NT2/D1 (cell line): ENCODE measurements around the gene ZEB1.
"Not testable (repeated sequence)": the region's sequence is repeated elsewhere in the genome, so short reads cannot be mapped to it uniquely, and the experiment has no call there.

Experiments
- DNase-seq: peaks from one replicate; pipeline ENCODE4 v3.0.0-alpha.2; 2011; ENCODE audit warnings: low read depth, low spot score
- H3K27me3 ChIP-seq: 2 replicates; pipeline ENCODE4 v1.6.0; 2011; ENCODE audit warnings: mild to moderate bottlenecking; ENCODE audit not compliant: insufficient read length, insufficient read depth
- H3K36me3 ChIP-seq: 2 replicates; pipeline ENCODE4 v1.6.1; 2011; ENCODE audit warnings: mild to moderate bottlenecking, low read length, mixed read lengths; ENCODE audit not compliant: insufficient read depth, insufficient read length
- H3K4me1 ChIP-seq: 2 replicates; pipeline ENCODE4 v1.5.1; 2011; ENCODE audit not compliant: insufficient read depth, insufficient read length
- H3K4me3 ChIP-seq: 2 replicates; pipeline ENCODE4 v1.5.1; 2011; ENCODE audit warnings: low read depth; ENCODE audit not compliant: insufficient read length
- H3K9ac ChIP-seq: 2 replicates; pipeline ENCODE4 v1.6.0; 2011; ENCODE audit warnings: low read depth; ENCODE audit not compliant: insufficient read length
- H3K9me3 ChIP-seq: 2 replicates; pipeline ENCODE4 v1.5.1; 2011; ENCODE audit warnings: mild to moderate bottlenecking, low read length; ENCODE audit not compliant: insufficient read depth
- SUZ12 ChIP-seq: IDR thresholded peaks from 2 replicates; pipeline ENCODE4 v1.6.1; 2011; ENCODE audit not compliant: insufficient read length, insufficient read depth; ENCODE audit errors: extremely low read depth
- YY1 ChIP-seq: IDR thresholded peaks from 2 replicates; pipeline ENCODE4 v1.6.1; 2011; ENCODE audit not compliant: insufficient read length, insufficient read depth
- ZNF274 ChIP-seq: IDR thresholded peaks from 2 replicates; pipeline ENCODE4 v1.6.1; 2011; ENCODE audit warnings: mild to moderate bottlenecking, low read depth, low read length

The ZEB1 gene

DNA sequence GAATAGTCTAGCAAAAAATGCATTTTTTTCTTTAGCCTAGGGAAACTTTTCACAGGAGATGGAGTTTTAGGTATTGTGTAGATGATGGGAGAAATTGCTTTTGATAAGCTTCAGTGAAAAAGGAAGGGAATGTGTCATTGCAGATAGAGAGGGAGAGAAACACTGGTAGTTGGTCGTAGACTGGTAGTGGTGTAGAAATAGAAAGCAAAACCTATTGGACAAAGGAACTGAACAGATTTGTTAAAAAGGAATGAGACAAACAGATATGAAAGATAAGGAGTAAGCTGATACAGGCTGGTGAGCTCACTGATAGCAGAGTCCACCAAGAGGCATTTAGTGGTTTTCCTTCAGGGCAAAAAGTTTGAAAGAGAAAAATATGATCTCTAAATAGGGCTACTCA is 94.3 kb downstream of the ZEB1 start:
- H3K9ac ChIP-seq: no peak overlapping the region
- H3K9me3 ChIP-seq: no peaks in the 10 kb centered on the region
- H3K27me3 ChIP-seq: no peaks in the 10 kb centered on the region
- no peak for TF ChIP-seq ZNF274
- no peak for TF ChIP-seq YY1
- no peak for TF ChIP-seq SUZ12
- H3K4me1 ChIP-seq: no peaks in the 10 kb centered on the region
- H3K4me3 ChIP-seq: no peak overlapping the region
- no peaks in the 10 kb centered on the region for H3K36me3 ChIP-seq
- no peak for DNase-seq

DNA sequence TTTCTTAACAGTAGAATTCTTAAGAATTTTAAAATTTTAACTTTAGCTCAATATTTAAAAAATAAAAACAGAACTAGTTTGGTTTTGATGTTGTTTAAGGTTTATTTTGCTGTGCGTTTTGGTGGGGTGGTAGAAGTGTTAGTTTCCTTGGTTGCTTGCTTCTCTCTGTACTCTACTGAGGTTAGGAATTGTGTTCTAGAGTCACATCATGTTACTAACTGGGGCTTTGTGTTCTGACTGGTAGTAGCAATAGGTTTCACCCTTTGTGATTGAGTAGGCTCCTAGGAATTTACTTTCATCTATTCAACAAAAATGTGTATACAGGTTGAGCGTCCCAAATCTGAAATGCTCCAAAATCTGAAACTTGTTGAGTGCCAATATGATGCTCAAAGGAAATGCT is 99.5 kb downstream of the ZEB1 start:
- no peaks in the 10 kb centered on the region for H3K36me3 ChIP-seq
- no peak for DNase-seq
- TF ChIP-seq ZNF274: no peak
- no peak for TF ChIP-seq SUZ12
- TF ChIP-seq YY1: no peak
- H3K4me3 ChIP-seq: no peak overlapping the region
- H3K9me3 ChIP-seq: no peaks in the 10 kb centered on the region
- H3K9ac ChIP-seq: no peak overlapping the region
- no peaks in the 10 kb centered on the region for H3K27me3 ChIP-seq
- H3K4me1 ChIP-seq: no peaks in the 10 kb centered on the region

- Histone ChIP-seq H3K27me3 (no peaks in the 10 kb centered on the region), H3K4me3 (no peak overlapping the region), H3K36me3 (no peaks in the 10 kb centered on the region), H3K9ac (no peak overlapping the region), H3K4me1 (no peaks in the 10 kb centered on the region), H3K9me3 (no peaks in the 10 kb centered on the region)
- no peak for TF ChIP-seq ZNF274
- TF ChIP-seq SUZ12: no peak
- no peak for TF ChIP-seq YY1
- no peak for DNase-seq
These were observed 100.5 kb downstream of the ZEB1 start for GRCh38 chr10:31419394-31420063.

DNA sequence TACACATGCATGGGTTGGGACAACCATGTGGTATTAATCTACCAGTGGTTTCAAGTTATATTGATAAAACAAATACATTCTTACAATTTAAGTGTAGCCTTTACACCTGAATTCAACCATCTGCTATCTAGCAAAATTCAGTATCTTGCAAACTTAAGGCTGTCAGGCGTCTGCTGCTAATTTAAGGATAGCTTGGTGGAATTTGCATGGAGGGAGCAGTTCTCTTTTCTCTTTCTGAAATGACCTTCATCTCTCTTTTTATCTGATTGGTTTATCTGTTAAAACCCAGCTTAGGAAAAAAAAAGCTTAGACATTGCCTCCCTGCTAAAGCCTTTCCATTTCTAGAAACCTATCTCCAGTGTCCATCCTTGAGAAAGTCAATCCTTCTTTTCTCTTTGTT is 102.3 kb downstream of the ZEB1 start:
- no peak overlapping the region for H3K4me3 ChIP-seq
- H3K27me3 ChIP-seq: no peaks in the 10 kb centered on the region
- H3K9ac ChIP-seq: no peak overlapping the region
- no peak for DNase-seq
- no peaks in the 10 kb centered on the region for H3K4me1 ChIP-seq
- no peaks in the 10 kb centered on the region for H3K36me3 ChIP-seq
- H3K9me3 ChIP-seq: no peaks in the 10 kb centered on the region
- TF ChIP-seq YY1 (no peak), ZNF274 (no peak), SUZ12 (no peak)

DNA sequence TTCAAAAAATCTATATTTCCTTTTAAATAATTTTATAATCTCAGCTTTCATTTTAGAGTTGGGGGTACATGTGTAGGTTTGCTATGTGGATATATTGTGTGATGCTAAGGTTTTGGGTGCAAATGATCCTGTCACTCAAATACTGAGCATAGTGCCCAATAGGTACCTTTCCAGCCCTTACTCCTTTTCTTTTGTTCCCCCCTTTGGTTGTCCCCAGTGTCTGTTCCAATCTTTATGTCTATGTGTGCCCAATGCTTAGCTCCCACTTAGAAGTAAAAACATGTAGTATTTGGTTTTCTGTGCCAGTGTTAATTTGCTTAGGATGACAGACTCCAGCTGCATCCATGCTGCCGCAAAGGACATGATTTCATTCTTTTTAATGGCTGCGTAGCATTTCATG is 103.6 kb downstream of the ZEB1 start:
- Histone ChIP-seq H3K9me3 (no peaks in the 10 kb centered on the region), H3K27me3 (no peaks in the 10 kb centered on the region), H3K36me3 (no peaks in the 10 kb centered on the region), H3K4me1 (no peaks in the 10 kb centered on the region), H3K9ac (no peak overlapping the region), H3K4me3 (no peak overlapping the region)
- TF ChIP-seq YY1: no peak
- no peak for TF ChIP-seq ZNF274
- no peak for TF ChIP-seq SUZ12
- no peak for DNase-seq

DNA sequence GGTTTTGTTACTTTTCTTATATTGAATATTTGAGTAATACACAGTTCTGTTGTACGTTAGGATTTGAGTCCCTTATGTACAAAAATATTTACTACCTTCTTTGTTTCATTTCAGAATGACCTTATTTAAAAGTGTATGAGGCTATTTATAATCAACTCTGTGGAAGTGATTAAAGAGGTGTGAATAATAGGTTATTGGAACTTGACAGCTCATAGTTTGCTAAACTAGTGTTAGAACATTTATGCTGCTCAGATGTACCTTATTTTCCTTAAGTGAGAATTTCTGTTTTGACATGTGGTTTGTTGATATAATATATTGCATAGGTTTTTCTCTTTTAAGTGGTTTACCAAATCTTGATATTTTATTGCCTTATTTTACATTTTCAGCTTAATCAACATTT is 105.5 kb downstream of the ZEB1 start:
- Histone ChIP-seq H3K4me3 (no peak overlapping the region), H3K9ac (no peak overlapping the region), H3K4me1 (no peaks in the 10 kb centered on the region), H3K9me3 (no peaks in the 10 kb centered on the region), H3K27me3 (no peaks in the 10 kb centered on the region), H3K36me3 (no peaks in the 10 kb centered on the region)
- TF ChIP-seq ZNF274 (no peak), SUZ12 (no peak), YY1 (no peak)
- no peak for DNase-seq

DNA sequence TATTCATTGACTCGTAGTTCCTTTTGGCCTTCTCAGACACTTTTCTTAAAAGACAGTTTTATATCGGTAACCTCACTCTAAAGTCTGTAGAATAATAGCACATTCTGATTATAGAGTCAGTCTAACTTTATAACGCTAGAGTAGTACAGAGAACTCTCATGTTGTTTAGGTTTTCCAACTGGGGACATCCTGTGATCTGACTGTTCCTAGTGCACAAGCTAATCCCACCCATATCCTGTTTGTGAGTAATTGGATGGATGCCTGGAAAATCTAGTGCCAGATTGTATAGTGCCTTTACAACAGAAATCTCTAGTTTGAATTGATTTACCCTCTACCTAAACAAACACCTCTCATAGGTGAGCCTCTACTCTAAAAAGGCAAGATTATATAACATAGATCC is 107.4 kb downstream of the ZEB1 start:
- H3K27me3 ChIP-seq: no peaks in the 10 kb centered on the region
- H3K4me1 ChIP-seq: no peaks in the 10 kb centered on the region
- no peak for DNase-seq
- H3K9me3 ChIP-seq: no peaks in the 10 kb centered on the region
- TF ChIP-seq YY1 (no peak), ZNF274 (no peak), SUZ12 (no peak)
- H3K4me3 ChIP-seq: no peak overlapping the region
- no peak overlapping the region for H3K9ac ChIP-seq
- H3K36me3 ChIP-seq: no peaks in the 10 kb centered on the region

DNA sequence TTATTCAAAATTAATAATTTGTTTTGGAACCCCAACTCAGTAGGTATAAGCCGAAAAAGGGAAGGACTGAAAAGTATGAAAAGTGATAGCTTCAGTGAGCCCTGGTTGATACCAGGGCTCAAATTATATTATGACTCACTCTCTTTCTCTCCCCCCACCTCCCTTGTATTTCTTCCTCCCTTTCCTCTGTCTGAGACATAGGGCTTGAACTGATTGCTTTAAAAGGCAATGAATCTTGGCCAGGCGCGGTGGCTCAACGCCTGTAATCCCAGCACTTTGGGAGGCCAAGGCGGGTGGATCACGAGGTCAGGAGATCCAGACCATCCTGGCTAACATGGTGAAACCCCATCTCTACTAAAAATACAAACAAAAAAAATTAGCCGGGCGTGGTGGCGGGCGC is 108.3 kb downstream of the ZEB1 start:
- not testable (repeated sequence) for H3K27me3 ChIP-seq, H3K4me3 ChIP-seq, DNase-seq, H3K36me3 ChIP-seq, H3K4me1 ChIP-seq, H3K9ac ChIP-seq, H3K9me3 ChIP-seq

DNA sequence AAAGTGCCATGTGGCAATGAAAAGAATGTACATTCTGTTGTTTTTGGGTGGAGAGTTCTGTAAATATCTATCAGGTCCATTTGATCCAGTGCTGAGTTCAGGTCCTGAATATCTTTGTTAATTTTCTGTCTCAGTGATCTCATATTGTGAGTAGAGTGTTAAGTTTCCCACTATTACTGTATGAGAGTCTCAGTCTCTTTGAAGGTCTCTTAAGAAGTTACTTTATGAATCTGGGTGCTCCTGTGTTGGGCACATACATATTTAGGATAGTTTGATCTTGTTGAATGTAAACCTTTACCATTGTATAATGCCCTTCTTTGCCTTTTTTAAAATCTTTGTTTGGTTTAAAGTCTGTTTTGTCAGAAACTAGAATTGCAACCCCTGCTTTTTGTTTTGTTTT is 109.5 kb downstream of the ZEB1 start:
- not testable (repeated sequence) for H3K27me3 ChIP-seq, DNase-seq, H3K36me3 ChIP-seq, H3K9ac ChIP-seq, H3K4me3 ChIP-seq, H3K9me3 ChIP-seq, H3K4me1 ChIP-seq
